GM10847 (cell line): Measurements from ENCODE around the gene EXOC6B.

Experiments used
- POLR2A ChIP-seq: IDR thresholded peaks from 2 replicates; pipeline ENCODE4 v1.6.1; 2011; ENCODE audit not compliant: insufficient read length; ENCODE audit errors: extremely low read depth

Gene EXOC6B

GRCh38 chr2:72548081-72548764 lies 277.6 kb downstream of the EXOC6B start:
- no peak for TF ChIP-seq POLR2A

- TF ChIP-seq POLR2A = no peak
Measured at GRCh38 chr2:72545790-72546189, 280.0 kb downstream of the EXOC6B start.

- no peak for TF ChIP-seq POLR2A
Measured at GRCh38 chr2:72544554-72544953, 281.3 kb downstream of the EXOC6B start.

- no peak for TF ChIP-seq POLR2A
Measured at GRCh38 chr2:72543497-72544216, 282.2 kb downstream of the EXOC6B start.

- TF ChIP-seq POLR2A = no peak
Measured at GRCh38 chr2:72539071-72539552, 286.7 kb downstream of the EXOC6B start.

- no peak for TF ChIP-seq POLR2A
Measured at GRCh38 chr2:72538486-72538885, 287.3 kb downstream of the EXOC6B start.

- no peak for TF ChIP-seq POLR2A
Measured at GRCh38 chr2:72533765-72534164, 292.1 kb downstream of the EXOC6B start.

GRCh38 chr2:72527424-72527823 lies 298.4 kb downstream of the EXOC6B start:
- no peak for TF ChIP-seq POLR2A

GRCh38 chr2:72526623-72527022 lies 299.2 kb downstream of the EXOC6B start:
- no peak for TF ChIP-seq POLR2A

GRCh38 chr2:72524071-72524470 lies 301.8 kb downstream of the EXOC6B start:
- TF ChIP-seq POLR2A = no peak

GRCh38 chr2:72515696-72516095 lies 310.1 kb downstream of the EXOC6B start:
- TF ChIP-seq POLR2A = no peak

GRCh38 chr2:72513011-72513410 lies 312.8 kb downstream of the EXOC6B start:
- no peak for TF ChIP-seq POLR2A

GRCh38 chr2:72512376-72512775 lies 313.5 kb downstream of the EXOC6B start:
- no peak for TF ChIP-seq POLR2A

- TF ChIP-seq POLR2A = no peak
Measured at GRCh38 chr2:72511906-72512305, 313.9 kb downstream of the EXOC6B start.

GRCh38 chr2:72497763-72498162 lies 328.1 kb downstream of the EXOC6B start:
- no peak for TF ChIP-seq POLR2A

GRCh38 chr2:72496479-72496878 lies 329.4 kb downstream of the EXOC6B start:
- TF ChIP-seq POLR2A = no peak

GRCh38 chr2:72494392-72494791 lies 331.4 kb downstream of the EXOC6B start:
- no peak for TF ChIP-seq POLR2A

- no peak for TF ChIP-seq POLR2A
Measured at GRCh38 chr2:72483346-72483745, 342.5 kb downstream of the EXOC6B start.
